NCI-H2196 treated with DMSO at 0.1 percent for 48 hours (cell line): ENCODE results near the gene NAA40.
"Not testable (repeated sequence)": the region's sequence is repeated elsewhere in the genome, so short reads cannot be mapped to it uniquely, and the experiment has no call there.

Source experiments
- DNase-seq: peaks from one replicate; lab custom pipeline; 2025; ENCODE audit not compliant: unreplicated experiment; lab: John Stamatoyannopoulos, UW

NAA40 gene

DNA sequence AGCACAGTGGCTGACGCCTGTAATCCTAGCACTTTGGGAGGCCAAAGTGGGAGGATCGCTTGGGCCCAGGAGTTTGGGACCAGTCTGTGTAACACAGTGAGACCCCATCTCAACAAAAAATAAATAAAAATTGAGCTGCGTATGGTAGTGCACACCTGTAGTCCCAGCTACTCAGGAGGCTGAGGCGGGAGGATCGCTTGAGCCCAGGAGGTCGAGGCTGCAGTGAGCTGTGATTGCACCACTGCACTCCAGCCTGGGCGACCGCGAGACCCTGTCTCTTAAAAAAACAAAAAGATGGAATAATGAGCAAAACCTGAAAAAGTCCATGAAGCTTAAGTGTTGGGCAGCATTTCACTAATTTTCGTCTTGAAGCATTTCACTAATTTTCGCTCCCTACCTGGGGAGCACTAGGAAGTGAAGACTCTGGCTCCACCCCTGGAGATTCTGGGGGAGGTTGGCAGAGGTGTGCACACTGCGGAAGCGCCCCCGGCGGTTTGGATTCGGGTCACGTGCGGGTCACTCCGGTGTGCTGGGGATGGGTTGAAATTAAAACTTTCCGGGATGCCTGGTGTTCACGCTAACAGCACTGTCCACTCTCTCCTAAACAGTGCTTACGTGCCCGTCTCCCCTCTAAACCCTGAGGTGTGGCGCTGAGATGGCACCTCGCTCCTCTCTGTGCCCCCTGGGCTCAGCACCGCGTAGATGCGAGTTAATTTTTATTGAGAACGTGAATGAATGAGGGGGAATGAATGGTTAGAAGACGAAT lies 906 bp upstream of the NAA40 start:
- peak; percentile 37 for DNase-seq

GRCh38 chr11:63939397-63939891 lies 642 bp downstream of the NAA40 start:
- DNase-seq: no peak

DNA sequence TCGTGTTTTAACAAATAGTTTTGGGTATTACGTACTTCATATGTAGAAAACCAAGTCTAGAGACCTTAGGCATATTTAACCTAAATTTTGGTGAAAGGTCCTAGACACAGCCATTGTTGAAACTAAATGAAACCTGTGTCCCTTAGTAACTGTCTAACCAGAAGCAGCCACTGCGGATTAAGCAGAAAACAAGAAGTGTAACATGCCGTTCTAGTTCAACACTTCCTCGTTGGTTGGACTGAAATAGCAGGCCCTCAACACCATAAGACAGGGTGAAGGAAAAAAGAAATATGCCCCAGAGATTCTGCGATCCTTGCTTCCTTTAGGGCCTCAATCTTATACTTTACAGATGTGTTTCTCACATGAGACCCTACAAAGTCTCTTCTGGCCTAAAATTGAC lies 2.0 kb downstream of the NAA40 start:
- DNase-seq: no peak

- DNase-seq: no peak
Measured at GRCh38 chr11:63941901-63942300, 3.1 kb downstream of the NAA40 start.

DNA sequence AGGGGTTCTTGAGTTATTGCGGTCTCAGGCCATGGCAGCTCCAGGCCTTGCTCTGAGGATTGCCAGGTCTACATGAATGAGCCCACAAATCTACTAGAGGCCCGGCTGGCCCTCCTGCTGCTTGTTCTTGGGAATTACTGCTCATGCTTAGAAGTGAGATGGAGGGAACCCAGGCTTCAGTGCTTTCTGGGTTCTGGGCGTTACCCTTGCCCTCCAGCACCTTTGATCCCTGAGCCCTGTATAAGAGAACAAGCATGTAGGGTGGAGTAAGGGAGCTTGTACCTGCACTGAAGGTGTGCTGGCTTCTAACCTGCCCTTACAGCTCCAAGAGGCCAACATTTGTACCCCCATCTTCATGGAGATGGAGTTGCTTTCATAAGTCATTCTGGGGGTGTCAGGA lies 4.0 kb downstream of the NAA40 start:
- no peak for DNase-seq

DNA sequence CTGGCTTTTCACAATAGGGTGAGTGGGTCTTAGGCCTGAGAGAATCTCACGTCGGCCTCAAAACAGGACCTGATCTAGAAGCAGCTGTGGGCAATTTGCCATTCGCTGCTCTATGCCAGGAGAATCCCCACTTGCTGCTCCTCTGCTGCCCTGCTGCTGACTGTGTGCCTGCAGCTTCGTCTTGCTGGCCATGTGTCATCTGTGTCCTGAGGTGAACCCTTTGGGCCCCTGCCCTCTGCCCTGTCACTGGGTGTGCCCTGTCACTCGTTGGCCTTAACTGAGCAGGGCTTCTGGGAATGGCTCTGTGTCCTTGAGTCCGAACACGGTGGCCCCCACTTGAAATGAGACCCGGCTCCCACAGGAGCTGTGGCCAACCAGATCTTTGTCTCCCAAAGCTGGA lies 6.2 kb downstream of the NAA40 start:
- no peak for DNase-seq

- peak; percentile 83 for DNase-seq
Measured at GRCh38 chr11:63945477-63946163, 6.8 kb downstream of the NAA40 start.

DNA sequence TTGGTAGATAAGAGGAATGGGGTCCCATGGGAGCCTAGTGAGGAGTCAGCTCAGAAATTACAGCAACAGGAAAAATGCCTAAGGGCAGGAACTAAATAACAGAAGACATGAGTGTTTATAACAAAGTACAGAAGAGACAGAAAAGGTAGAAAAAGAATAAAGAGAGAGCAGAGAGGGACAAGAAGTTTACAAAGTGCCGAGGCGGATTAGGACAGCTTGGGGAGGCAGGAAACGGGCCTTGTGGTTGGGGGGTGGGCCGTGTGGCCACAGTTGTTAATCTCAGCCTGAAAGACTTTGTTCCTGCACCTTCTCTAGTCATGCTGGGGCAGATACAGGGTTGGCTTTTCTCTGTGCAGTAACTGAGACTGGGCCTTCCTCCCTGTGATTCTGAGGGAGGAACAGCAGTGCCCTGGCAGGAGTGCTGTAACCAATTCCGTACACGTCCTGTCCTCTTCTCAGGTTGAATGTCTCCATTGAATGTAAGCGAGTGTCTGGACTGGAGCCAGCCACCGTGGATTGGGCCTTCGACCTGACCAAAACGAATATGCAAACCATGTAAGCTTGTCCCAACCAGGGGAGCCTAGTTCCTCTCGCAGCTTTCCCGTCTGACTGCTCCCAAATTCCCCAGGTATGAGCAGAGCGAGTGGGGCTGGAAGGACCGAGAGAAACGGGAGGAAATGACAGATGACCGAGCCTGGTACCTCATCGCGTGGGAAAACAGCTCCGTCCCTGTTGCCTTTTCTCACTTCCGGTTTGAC lies 13.2 kb downstream of the NAA40 start:
- no peak for DNase-seq

DNA sequence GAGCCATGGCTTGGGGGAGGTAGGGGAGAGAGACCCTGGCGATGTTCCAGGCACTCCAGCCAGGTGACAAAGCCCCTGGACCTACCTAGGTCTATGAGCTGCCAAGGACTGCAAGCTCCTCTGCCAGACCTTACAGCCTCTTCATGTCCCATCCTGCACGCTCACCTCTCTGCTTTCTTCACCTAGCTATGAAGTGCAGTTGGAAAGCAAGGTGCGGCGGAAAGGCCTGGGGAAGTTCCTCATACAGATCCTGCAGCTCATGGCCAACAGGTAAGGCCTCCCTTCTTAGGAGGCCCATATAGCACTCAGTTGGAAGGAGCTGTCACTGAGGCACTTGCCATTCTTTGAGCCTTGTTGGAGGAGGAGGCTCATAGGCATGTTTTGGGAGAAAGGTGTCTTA lies 13.8 kb downstream of the NAA40 start:
- no peak for DNase-seq

GRCh38 chr11:63958008-63958407 lies 19.2 kb downstream of the NAA40 start:
- no peak for DNase-seq

- peak; percentile 84 for DNase-seq
Measured at GRCh38 chr11:63961608-63962412, 23.0 kb downstream of the NAA40 start.

DNA sequence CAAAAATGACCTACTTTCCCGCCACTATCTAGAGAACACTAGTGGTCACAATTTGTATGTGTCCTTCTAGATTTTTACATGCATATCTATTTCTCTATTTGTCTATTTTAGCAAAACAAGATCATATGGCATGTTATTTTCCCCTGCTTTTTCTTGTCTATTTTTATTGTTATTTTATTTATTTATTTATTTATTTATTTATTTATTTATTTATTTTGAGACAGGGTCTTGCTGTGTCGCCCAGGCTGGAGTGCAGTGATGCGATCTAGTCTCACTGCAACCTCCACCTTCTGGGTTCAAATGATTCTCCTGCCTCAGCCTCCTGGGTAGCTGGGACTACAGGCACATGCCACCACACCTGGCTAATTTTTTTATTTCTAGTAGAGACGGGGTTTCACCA lies 25.1 kb downstream of the NAA40 start:
- not testable (repeated sequence) for DNase-seq

- DNase-seq: no peak
Measured at GRCh38 chr11:63966444-63966843, 27.6 kb downstream of the NAA40 start.

DNA sequence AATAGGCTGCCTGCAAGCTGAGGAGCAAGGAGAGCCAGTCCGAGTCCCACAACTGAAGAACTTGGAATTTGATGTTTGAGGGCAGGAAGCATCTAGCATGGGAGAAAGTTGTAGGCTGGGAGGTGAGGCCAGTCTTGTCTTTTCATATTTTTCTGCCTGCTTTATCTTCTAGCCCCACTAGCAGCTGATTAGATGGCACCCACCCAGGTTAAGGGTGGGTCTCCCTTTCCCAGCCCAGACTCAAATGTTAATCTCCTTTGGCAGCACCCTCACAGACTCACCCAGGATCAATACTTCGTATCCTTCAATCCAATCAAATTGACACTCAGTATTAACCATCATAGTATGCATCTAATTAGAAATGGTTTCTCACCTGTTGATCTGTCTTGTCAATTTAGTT lies 30.7 kb downstream of the NAA40 start:
- DNase-seq: no peak

GRCh38 chr11:63970902-63971301 lies 32.1 kb downstream of the NAA40 start:
- DNase-seq: no peak

GRCh38 chr11:63973912-63974258 lies 35.1 kb downstream of the NAA40 start:
- DNase-seq: not testable (repeated sequence)

GRCh38 chr11:63974259-63975143 lies 35.7 kb downstream of the NAA40 start, which contains the start of gene COX8A:
TSS of gene COX8A (plus strand) at chr11:63974620. CDS start at chr11:63974681, 61 bp downstream.
- peak; percentile 98 for DNase-seq

GRCh38 chr11:63978551-63979239 lies 39.9 kb downstream of the NAA40 start:
- DNase-seq: no peak

- no peak for DNase-seq
Measured at GRCh38 chr11:63979426-63979825, 40.6 kb downstream of the NAA40 start.
